Bronchial epithelial cell (primary cell): ENCODE data around the gene CSMD2. TPM values are rescaled to one million over a fixed set of nuclear protein-coding genes. Genes with fewer than 3 reads are reported as not detected.

Experiments used
- DNase-seq: peaks from one replicate; pipeline ENCODE4 v3.0.0-alpha.2; 2010; ENCODE audit warnings: low read depth
- FAIRE-seq: peaks from 2 replicates; lab custom pipeline; 2011; peaks lifted over from hg19 to GRCh38; lab: Jason Lieb, UNC
- H3K27me3 ChIP-seq: 2 replicates; pipeline ENCODE4 v1.5.1; 2011; ENCODE audit warnings: low read length; ENCODE audit not compliant: control insufficient read depth, insufficient read depth
- H3K36me3 ChIP-seq: 2 replicates; pipeline ENCODE4 v1.5.1; 2011; ENCODE audit warnings: low read length; ENCODE audit not compliant: control insufficient read depth, insufficient read depth
- H3K4me3 ChIP-seq: 2 replicates; pipeline ENCODE4 v1.5.1; 2011; ENCODE audit warnings: mild to moderate bottlenecking, low read depth, low read length, control low read depth
- total RNA-seq: library from RNA; depleted of rRNA; stranded (reverse); fragments of >200 nt; gene quantifications from 2 replicates; pipeline ENCODE4 v1.2.1, GENCODE V29; 2014
- TF ChIP-seq, protein P1 (sequence below): IDR thresholded peaks from 2 replicates; pipeline ENCODE4 v1.5.1; 2011; ENCODE audit warnings: mild to moderate bottlenecking, moderate library complexity, low read length, control low read depth, inconsistent platforms; ENCODE audit not compliant: insufficient read depth, severe bottlenecking

The CSMD2 gene
- total RNA-seq, 1 donor from 2014 or later = not detected

DNA sequence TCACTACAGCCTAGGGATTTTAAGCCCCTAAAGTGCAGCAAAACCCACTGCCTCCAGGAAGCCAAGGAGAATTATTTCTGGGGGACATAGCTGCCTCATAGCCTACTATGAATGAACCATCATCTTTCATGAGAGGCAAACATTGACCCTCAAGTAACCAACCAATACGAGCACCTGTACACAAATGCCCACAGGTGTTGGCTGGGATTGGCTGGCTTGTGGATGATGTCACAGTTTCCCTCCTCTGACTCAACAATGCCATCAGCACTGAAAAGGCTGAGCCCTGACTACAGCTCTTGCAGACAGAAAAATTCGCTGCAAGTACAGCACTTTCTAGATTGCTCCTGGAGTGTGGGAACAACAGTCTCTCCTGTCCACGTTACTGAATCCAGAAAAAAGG, 301.3 kb downstream of the CSMD2 start, which contains the start of gene HMGB4:
Gene HMGB4, plus strand, starts transcription at position 301 of the 400 bp plus-strand sequence. CDS start 113 bp downstream, outside the sequence.
- Histone ChIP-seq H3K4me3 (no peak within 1 kb of the TSS), H3K27me3 (no peaks in the 10 kb centered on the region), H3K36me3 (no peaks in the 10 kb centered on the region)
- DNase-seq = no peak
- TF ChIP-seq, protein P1, sequence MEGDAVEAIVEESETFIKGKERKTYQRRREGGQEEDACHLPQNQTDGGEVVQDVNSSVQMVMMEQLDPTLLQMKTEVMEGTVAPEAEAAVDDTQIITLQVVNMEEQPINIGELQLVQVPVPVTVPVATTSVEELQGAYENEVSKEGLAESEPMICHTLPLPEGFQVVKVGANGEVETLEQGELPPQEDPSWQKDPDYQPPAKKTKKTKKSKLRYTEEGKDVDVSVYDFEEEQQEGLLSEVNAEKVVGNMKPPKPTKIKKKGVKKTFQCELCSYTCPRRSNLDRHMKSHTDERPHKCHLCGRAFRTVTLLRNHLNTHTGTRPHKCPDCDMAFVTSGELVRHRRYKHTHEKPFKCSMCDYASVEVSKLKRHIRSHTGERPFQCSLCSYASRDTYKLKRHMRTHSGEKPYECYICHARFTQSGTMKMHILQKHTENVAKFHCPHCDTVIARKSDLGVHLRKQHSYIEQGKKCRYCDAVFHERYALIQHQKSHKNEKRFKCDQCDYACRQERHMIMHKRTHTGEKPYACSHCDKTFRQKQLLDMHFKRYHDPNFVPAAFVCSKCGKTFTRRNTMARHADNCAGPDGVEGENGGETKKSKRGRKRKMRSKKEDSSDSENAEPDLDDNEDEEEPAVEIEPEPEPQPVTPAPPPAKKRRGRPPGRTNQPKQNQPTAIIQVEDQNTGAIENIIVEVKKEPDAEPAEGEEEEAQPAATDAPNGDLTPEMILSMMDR = no peak
- no peak for FAIRE-seq

DNA sequence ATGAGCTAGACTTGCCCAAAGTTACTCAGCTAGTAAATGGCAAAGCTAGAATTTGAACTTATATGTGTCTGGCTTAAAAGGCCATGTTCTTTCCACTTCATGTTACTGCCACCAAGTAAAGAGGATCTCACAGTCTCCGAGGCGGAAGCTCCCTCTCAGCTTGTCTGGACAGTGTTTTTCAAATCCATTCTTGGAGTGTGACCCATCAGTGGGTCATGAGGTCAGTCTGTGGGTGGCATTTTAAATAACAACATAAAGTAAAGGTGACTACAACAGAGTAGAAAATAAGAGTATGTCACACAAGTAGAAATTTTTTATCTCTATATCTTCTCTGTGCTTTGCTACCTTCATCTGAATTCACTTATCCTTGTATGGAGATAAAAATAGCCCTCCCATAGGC, 304.4 kb downstream of the CSMD2 start:
- TF ChIP-seq, protein P1 = no peak
- FAIRE-seq = no peak
- Histone ChIP-seq H3K36me3 (no peaks in the 10 kb centered on the region), H3K27me3 (no peaks in the 10 kb centered on the region), H3K4me3 (no peak overlapping the region)
- DNase-seq = no peak

DNA sequence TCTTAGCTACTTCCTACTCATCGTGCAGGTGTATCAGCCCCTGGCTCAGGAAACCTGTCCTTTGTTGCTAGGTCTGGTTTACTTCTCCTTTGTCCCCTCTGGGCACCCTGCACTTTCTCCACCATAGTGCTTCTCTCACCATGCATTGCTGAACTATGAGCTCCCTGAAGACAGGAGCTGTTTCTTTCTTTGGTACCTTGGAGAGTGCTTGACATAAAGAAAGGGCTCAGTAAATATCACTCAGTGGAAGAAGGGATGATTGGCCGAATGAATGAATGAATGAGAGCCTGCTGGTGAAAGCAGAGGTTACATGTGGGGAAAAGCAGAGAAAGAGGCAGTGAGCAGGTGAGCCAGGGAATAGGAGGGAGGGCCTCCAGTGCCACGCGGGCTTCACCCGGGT, 310.9 kb downstream of the CSMD2 start:
- TF ChIP-seq, protein P1 = no peak
- no peaks in the 10 kb centered on the region for H3K27me3 ChIP-seq
- no peaks in the 10 kb centered on the region for H3K36me3 ChIP-seq
- FAIRE-seq (no peak), DNase-seq (no peak)
- H3K4me3 ChIP-seq = no peak overlapping the region

DNA sequence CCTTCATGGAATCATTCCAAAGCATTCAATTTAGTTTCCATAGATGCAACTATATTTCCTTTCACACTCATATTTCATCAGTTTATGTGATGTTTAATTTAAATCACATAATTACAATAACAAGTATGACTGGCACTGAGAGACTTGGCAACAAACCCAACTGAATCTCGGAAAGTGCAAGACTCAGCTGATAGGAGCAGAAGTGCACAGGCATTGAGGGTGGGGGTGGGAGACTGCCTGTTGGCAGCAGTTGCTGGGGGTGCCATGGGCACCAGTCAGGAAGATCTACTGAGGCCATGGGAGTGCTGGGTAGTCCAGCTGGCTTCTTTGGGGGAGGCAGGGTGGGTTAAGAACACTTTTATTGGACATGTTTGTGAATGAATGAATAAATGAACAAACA, 311.6 kb downstream of the CSMD2 start:
- no peak for FAIRE-seq
- no peaks in the 10 kb centered on the region for H3K36me3 ChIP-seq
- no peak overlapping the region for H3K4me3 ChIP-seq
- H3K27me3 ChIP-seq = no peaks in the 10 kb centered on the region
- TF ChIP-seq, protein P1 = no peak
- DNase-seq = no peak

DNA sequence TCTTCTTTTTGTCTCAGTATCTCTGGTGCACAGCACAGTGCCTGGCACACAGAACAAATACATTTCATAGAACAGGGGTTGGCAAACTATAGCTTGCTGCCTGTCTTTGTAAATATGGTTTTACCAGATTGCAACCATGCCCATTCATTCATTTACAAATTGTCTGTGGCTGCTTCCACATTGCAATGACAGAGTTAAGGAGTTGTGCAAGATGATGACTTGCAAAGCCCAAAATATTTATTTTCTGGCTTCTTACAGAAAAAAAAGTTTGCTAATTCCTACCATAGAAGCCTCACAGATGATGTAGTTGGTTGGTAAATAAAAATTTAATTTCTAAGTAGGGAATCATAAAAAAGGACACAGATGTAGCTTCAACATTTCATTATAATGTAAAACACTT, 312.3 kb downstream of the CSMD2 start:
- Histone ChIP-seq H3K27me3 (no peaks in the 10 kb centered on the region), H3K36me3 (no peaks in the 10 kb centered on the region), H3K4me3 (no peak overlapping the region)
- DNase-seq (no peak), FAIRE-seq (no peak)
- TF ChIP-seq, protein P1 = no peak

DNA sequence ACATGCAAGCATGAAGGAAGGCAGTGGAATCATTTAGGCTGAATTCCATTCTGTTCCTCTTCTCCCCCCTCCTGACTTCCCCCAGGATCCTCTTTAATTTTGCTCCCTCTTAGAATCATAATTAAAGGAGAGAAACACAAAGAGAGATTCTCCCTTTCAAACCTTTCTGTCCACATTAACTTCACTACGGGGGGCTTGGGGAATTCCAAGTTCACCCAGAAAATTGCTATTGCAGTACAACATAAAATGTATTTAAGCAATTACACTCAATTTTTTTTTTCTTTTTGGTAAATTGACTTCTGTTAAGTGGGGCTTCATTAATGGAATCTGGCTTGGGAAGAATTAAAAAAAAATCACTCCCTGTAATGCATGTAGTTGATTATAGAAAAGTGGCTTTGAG, 314.5 kb downstream of the CSMD2 start:
- no peak for FAIRE-seq
- Histone ChIP-seq H3K36me3 (no peaks in the 10 kb centered on the region), H3K4me3 (no peak overlapping the region), H3K27me3 (no peaks in the 10 kb centered on the region)
- TF ChIP-seq, protein P1 = no peak
- DNase-seq = no peak
